A673 (cell line): Measurements from ENCODE around the gene LIX1.

Experiments
- CTCF ChIP-seq: fragments of 300-800, 200-600 bp; sonication (generic); conservative IDR thresholded peaks from 2 replicates; pipeline ENCODE4 v1.5.1; 2017; ENCODE audit warnings: low read depth, mild to moderate bottlenecking, antibody characterized with exemption, low read length, moderate library complexity, mixed read lengths
- EZH2 ChIP-seq: fragments of 200-600 bp; sonication (generic); IDR thresholded peaks from 2 replicates; pipeline ENCODE4 v1.6.1; 2017; ENCODE audit warnings: borderline replicate concordance, low read depth, mild to moderate bottlenecking, mixed read lengths, antibody characterized with exemption, low read length; ENCODE audit not compliant: poor library complexity, severe bottlenecking

- TF ChIP-seq CTCF, result no peak
- TF ChIP-seq EZH2, result no peak
Measured at GRCh38 chr5:97120195-97120594, 22.2 kb downstream of the LIX1 start.
